T follicular helper cell (primary cell): ENCODE data around the gene CPB1.

Source experiments
- DNase-seq: peaks from one replicate; pipeline ENCODE4 v3.0.0-alpha.2; 2020; ENCODE audit warnings: low read depth

The CPB1 gene

GRCh38 chr3:148833223-148833622, 5.6 kb downstream of the CPB1 start:
- no peak for DNase-seq

- no peak for DNase-seq
These were observed 12.2 kb downstream of the CPB1 start for GRCh38 chr3:148839805-148840204.

DNA sequence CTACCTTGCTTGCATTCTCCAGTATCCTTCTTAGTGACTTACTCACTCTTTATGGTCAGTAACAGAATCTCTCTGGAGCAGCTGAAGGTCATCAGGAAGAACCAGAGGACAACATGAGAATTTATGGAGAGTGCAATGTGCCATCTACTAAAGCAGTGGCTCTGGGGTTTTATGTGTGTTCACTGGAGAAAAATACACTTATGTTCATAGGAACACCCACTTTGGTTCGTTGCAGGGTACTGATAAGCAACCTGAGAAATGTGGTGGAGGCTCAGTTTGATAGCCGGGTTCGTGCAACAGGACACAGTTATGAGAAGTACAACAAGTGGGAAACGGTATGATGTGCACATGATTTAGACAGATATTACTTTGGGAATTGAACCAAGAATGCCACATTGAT, 12.8 kb downstream of the CPB1 start:
- no peak for DNase-seq

- no peak for DNase-seq
These were observed 18.3 kb downstream of the CPB1 start for GRCh38 chr3:148845756-148846395.

DNA sequence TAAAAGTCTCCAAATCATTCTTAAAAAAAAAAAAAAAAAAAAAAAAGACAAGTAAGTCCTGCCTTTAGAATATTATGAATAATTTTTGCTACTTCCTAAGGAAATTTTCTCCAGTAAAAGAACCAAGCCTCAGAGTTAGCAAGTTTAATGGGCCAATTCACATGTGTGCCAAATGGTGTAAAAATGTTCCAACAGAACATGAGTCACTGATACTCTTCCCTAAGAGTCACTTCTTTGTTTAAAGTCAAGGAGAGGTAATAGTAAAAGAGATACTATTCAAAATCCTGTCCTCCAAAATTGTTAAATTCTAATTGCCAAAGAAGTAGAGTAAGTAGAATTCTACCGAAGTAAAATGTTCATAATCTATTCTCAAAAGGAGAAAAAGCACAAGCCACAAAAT, 19.7 kb downstream of the CPB1 start:
- no peak for DNase-seq

GRCh38 chr3:148848410-148848809, 20.8 kb downstream of the CPB1 start:
- DNase-seq = no peak

- no peak for DNase-seq
These were observed 24.8 kb downstream of the CPB1 start for GRCh38 chr3:148852271-148852992.

- DNase-seq = no peak
These were observed 25.5 kb downstream of the CPB1 start for GRCh38 chr3:148853076-148853475.

GRCh38 chr3:148854061-148854460, 26.4 kb downstream of the CPB1 start:
- no peak for DNase-seq

- no peak for DNase-seq
These were observed 28.8 kb downstream of the CPB1 start for GRCh38 chr3:148856384-148856783.

- DNase-seq = no peak
These were observed 29.7 kb downstream of the CPB1 start for GRCh38 chr3:148857316-148857715.

GRCh38 chr3:148861277-148861869, 33.8 kb downstream of the CPB1 start:
- DNase-seq = no peak

DNA sequence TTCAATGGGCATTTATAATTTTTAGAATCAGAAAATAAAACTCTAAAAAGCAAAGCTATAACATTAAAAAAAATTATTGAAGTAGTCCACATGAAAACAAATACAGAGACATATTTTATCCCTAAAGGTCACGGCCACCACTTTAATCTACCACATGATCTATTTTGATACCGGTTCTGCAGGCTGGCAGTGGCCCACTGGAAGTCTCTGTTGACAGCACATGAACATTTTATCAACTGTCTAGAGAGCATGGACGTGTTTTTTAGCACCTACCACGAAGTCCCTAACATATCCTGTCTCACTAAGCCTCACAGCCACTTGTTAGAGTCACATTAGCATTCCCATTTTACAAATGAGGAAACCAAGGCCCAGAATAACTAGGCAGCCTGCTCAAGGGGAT, 35.7 kb downstream of the CPB1 start:
- no peak for DNase-seq

DNA sequence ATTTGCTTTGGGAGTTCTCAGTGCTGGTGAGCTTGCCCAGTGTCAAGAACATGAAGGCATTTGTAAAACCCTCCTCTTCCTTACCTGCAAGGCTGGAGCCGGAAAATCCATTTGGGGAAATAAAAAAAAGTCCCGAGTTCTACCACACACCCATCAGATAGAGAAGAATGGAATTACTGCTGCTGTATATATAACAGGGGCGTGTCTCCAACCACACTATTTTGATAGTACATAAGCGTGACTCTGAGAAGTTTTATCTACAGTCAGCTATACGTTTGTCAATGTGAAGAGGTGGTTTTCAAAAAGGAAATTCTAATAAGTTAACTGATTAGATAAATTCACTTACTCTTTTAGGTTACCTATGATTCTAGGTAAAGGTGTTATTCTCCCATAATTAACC, 36.2 kb downstream of the CPB1 start:
- no peak for DNase-seq

DNA sequence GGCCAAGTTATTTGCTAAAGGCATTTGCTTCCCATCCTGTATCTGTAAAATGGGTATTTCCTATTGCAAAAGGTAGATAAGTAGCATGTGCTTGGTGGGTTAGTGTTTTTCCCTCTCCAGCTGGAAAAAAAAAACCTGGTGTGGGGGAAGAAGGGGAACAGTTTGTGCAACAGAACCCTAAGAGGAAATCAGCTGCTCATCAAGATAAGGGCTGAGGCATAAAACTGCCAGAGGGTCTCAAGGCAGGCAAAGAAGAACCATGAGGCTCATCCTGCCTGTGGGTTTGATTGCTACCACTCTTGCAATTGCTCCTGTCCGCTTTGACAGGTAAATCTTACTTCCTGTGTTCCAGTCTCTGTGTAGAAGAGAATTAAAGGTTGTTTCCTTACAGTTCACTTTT, 37.4 kb downstream of the CPB1 start, which contains the start of gene CPA3:
Gene CPA3, plus strand, starts transcription at position 248 of the 400 bp plus-strand sequence. Its CDS starts 12 bp downstream, at position 260.
- no peak for DNase-seq

DNA sequence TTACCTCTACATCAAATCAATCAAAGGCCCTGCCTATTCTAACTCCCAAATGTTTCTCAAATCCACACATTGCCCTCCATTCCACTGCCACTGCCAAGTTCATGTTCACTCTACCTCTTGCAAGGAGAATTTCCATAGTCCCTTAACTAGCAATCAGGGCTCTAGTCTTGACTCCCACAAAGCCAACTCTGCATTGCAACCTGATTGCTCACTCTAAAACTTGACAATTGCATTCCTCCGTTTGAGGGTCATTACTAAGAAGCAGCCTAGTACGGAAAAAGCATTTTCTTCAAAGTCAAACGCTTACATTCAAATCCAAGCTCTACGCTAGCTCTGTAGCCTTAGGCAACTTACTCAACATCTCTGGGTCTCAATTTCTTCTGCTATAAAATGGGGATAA, 38.6 kb downstream of the CPB1 start:
- DNase-seq = no peak

DNA sequence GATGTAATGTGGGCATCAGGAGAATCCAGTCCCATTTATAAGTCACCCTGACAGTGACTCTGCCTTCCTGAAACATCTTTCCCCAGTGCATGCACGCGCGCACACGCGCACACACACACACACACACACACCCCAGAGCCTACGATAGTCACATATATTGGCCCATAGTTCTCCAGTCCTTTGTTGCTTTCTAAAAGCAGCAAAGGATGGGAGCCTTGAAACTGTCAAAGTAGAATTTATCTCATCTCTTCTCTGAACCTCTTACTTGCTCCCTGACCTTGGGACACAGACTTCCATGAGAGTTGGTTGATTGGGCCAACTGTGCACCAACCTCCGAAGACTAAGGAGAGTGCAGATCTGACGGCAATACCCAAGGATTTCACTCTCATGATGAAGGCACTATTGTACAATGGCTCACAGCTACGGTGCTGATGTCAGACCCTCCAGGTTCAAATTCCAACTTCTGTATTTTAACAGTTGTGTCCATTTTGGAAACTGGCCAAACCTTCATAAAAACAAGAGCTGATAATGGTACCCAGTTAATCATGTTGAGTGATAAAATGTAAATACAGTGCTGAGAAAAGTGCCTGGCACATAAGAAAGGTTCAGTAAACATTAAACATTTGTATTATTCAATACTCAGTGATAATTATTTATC, 45.8 kb downstream of the CPB1 start:
- no peak for DNase-seq

DNA sequence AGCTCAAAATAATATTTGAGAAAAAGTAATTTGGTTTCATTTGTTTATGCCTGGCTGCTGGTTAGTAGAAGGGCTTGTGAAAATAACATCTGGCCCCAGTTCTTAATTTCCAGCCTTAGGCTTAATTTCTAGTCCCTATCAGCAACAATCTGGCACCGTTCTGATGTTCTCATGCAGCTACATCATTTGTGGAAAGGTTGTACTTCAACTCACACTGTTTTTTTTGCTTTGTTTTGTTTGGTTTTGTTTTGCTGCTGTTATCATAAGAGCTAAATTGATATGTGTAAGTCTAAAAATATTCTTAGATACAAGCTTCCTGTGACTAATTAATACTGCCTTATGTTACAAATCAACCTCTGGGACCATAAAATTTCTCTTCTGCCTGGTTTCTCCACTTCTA, 46.4 kb downstream of the CPB1 start:
- DNase-seq = no peak

DNA sequence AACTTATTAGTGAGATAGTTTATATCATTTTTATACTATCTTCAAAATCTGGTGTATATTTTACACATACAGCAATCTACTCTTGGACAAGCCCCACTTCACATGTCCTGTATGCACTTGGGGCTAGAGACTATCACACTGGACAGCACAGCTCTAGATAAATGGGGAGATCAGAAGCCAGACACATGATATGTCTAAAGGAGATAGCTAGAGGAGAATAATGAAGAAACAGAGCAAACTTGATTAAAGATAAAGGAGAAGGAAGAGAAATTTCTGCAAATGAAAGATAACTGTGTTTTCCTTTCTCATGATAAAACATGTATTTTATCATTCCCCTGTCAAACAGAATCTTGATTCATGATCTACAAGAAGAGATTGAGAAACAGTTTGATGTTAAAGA, 50.5 kb downstream of the CPB1 start:
- DNase-seq = no peak

- no peak for DNase-seq
These were observed 51.6 kb downstream of the CPB1 start for GRCh38 chr3:148879256-148879655.

GRCh38 chr3:148880681-148881080, 53.1 kb downstream of the CPB1 start:
- DNase-seq = no peak

DNA sequence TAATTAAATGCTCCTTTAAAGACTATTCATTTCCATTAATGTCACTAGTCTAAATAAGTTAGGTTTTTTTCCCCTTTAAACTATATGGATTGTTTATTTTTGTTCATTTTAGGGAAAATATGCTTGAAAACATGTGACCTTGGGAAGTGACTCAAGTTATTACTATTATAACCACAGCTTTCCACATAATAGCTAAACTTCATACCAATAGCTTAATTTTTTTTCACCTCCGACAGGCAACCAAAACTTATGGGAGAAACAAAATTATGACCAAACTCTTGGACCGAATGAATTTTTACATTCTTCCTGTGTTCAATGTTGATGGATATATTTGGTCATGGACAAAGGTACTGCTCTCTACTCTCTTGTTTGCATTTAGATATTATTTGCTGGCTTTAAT, 53.7 kb downstream of the CPB1 start:
- no peak for DNase-seq

GRCh38 chr3:148882288-148882687, 54.7 kb downstream of the CPB1 start:
- no peak for DNase-seq
